ENCODE measurements around the gene YBEY.
A peak's percentile ranks its signal among the peaks of the same experiment; 100 is the strongest.
"Not testable (repeated sequence)": the region's sequence is repeated elsewhere in the genome, so short reads cannot be mapped to it uniquely, and the experiment has no call there.

Gene YBEY

GRCh38 chr21:46285761-46286647, at the start of gene YBEY:
TSS of gene YBEY (plus strand) at chr21:46286342. CDS start at chr21:46286914, 572 bp downstream.
- DNase-seq, result peak; percentile 92

- no peak for DNase-seq
Measured at GRCh38 chr21:46237474-46237873, 48.7 kb upstream of the YBEY start.

- no peak for DNase-seq
Measured at GRCh38 chr21:46239817-46240325, 46.3 kb upstream of the YBEY start.

DNA sequence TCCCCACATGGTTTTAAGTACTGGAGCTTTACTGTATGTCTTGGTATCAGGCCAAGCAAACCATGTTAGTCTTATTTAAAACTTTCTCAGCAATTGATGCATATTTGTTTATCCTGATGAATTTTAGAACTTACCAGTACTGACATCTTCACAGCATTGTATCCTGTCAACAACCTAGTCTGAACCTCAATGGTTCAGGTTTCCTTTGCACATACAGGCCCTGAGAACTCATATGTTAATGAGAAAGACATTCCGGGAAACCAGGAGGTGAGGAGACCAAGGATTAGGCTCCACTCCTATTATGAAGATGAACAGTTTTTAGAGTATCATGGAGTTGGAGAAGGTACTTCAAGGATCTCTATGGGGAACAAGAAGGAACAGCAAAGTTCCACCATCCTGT, 44.6 kb upstream of the YBEY start:
- not testable (repeated sequence) for DNase-seq

GRCh38 chr21:46243325-46243724, 42.8 kb upstream of the YBEY start:
- no peak for DNase-seq

GRCh38 chr21:46243960-46244361, 42.2 kb upstream of the YBEY start:
- no peak for DNase-seq

GRCh38 chr21:46244602-46245001, 41.5 kb upstream of the YBEY start:
- DNase-seq, result no peak

GRCh38 chr21:46245213-46245915, 40.8 kb upstream of the YBEY start:
- DNase-seq, result no peak

GRCh38 chr21:46246345-46246744, 39.8 kb upstream of the YBEY start:
- no peak for DNase-seq

- no peak for DNase-seq
Measured at GRCh38 chr21:46247699-46248421, 38.3 kb upstream of the YBEY start.

DNA sequence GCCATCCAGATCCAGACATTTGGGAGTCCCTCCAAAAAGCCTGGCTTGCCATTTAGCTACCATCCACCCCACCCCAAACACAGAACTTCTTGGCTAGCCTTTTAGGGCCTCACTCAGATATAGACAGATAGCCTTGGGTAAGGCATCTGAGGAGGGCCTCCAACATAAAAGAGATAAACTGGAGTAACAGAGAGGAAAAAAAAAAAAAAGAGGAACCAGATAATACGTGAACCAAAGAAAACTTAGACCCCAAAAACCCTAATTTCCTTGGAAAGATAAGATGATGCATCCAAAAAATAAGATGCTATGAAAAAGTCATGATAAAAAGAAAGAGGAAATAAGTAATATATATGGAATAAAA, 37.7 kb upstream of the YBEY start:
- DNase-seq, result no peak

DNA sequence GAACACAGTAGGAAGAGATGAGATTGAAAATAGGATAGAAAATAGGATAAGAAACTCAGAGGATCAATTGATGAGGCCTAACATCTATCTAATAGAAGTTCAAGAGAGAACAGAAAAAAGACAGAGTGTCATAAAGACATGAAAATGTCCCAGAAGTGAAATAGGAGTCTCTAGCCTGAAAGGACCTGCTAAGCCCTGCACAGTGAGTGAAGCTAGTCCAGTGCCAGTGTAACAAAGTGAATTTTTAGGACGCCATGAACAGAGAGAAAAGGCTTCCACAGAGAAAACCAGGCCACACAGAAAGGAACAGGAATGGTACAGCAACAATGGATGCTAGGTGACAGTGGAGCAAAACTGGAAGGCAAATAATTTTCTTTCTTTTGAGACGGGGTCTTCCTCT, 37.3 kb upstream of the YBEY start:
- no peak for DNase-seq

DNA sequence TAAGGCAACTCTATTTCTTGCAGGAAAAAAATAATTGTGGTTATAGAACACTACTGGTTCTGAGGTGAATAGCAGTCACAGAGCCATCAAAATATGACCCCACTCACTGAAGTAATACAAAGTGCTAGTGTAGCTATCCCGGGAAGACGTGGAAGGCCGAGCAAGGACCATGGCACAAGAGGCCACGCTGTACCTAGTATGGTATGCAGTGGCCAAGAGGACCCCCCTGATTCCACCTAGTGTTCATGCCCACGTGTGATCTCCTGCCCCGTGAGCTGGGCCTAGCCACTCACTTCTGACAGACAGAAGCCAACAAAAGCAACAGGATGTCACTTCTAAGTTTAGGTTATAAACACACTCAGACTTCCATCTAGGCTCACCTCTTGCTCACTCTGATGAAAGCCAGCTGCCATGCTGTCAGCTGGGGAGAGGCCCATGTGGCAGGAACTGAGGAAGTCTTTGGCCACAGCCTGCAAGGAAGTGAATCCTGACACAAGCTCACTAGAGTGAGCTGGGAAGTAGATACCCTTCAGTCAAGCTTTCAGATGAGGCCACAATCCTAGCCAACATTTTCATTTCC, 35.9 kb upstream of the YBEY start:
- peak; percentile 53 for DNase-seq

GRCh38 chr21:46252840-46253239, 33.3 kb upstream of the YBEY start:
- DNase-seq, result no peak

- no peak for DNase-seq
Measured at GRCh38 chr21:46253610-46254124, 32.5 kb upstream of the YBEY start.

DNA sequence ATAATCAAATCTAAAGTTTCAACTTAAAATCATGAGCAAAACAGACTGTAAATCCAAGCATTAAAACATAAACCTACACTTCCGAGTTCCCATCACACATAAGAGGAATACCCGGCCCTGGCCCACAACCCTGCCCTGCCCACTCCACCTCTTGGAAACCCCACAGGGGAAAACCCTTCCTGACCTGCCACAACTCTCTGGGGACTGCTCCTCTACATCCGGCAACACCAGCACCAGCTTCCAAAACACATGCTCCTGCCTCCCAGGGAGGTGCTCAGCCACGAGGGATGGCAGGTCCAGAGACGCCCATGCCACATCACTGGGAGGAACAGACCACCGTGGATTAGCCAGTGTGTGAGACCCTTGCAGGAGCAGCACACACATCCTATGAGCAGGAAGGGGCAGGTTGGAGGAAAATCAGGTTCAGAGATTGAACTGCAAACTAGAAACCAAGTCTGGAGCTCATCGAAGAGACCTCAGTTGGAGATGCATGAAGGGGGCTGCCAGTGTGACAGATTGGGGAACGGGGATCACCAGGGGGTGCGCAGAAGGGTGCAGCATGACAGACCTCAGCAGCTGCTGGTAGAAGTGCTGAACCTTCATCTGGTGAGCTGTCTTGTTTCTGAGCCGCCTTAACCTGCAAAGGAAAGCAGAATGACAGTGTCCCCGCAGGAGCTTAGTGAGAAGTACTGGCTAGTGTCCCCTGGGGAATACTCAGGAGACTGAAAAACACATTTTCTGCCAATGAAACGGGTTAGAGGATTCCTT, 31.8 kb upstream of the YBEY start:
- DNase-seq, result no peak

DNA sequence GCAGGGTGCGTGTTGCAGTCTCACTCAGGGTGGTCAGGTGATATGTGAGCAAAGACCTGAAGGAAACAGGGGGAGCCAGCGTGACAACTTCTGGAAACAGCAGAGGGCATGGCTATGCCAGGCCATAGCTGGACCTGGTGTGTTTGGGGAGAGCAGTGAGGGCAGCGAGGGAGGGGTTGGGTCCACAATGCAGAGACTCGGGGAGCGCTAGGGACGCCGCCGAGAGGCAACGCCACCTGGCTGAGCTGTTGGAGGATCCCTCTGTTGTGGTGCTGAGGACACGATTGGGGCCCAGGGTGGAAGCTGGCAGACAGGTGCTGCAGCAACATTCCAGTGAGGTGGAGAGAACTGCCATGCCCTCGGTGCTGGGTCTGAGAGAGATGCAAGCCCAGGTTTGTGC, 31.0 kb upstream of the YBEY start:
- DNase-seq, result no peak

- no peak for DNase-seq
Measured at GRCh38 chr21:46255758-46256337, 30.3 kb upstream of the YBEY start.

- no peak for DNase-seq
Measured at GRCh38 chr21:46256501-46256994, 29.6 kb upstream of the YBEY start.

DNA sequence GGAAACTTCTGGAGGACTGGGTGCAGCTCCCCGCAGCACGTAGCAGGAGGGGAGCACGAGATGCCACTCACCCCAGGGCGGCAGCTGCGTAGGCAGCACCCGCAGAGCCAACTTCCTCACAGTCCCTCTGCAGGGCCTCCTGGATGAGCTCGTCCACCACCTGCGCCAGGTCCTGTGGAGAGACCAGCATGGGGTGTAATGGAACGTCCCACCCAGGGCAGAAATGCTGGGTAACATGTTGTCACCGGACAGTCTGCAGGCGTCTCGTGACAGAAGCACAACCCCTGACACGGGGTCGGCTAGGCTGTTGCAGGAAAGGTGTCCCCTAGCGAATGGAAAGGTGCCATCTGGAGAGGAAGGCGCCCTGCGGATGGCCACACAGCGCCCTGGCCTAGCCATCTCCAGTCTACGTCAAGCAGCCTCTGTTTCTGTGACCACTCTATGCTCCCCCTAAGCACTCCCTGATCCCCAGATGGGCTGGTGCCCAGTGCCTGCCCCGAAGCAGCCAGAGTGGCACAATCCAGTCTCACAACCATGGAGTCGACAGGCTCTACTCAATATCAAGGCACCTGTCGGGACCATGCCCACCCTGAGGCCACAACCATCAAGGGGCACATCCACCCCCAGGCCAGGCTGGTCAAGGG, 22.0 kb upstream of the YBEY start:
- DNase-seq, result no peak

- no peak for DNase-seq
Measured at GRCh38 chr21:46264690-46265144, 21.4 kb upstream of the YBEY start.

Data from HCEC 1CT (cell line).